Measurements from ENCODE around the gene FAM81A.

DNA sequence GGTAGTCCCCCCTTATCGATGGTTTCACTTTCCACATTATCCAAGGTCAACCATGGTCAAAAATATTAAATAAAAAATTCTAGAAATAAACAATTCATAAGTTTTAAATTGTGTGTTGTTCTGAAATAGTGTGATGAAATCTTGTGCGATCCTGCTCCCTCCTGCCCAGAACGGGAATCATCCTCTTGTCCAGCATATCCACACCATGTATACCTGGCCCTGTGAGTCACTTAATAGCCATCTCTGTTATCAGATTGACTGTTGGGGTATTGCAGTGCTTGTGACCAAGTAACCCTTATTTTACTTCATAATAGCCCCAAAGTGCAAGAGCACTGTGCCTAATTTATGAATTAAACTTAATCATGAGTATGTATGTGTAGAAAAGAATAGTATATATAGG is 19.1 kb downstream of the FAM81A start:
- TF ChIP-seq CTCF (IDR thresholded peaks at IDR 0.05; ENCODE audit: insufficient read depth, low read length), result no peak
- TF ChIP-seq REST (IDR thresholded peaks at IDR 0.05; ENCODE audit: insufficient replicate concordance, low read depth), result no peak
- no peak for TF ChIP-seq GABPA (IDR thresholded peaks at IDR 0.05; ENCODE audit: low read depth)
- no peak for TF ChIP-seq POLR2AphosphoS5 (IDR thresholded peaks at IDR 0.05; ENCODE audit: low read depth)

Data from HL-60 (cell line).